GM23248 (cell line): ENCODE results near the gene VSTM2A. TPM values are rescaled to one million over a fixed set of nuclear protein-coding genes. Genes with fewer than 3 reads are reported as not detected.

Experiments
- DNase-seq: peaks from one replicate; pipeline ENCODE4 v3.0.0-alpha.2; 2015
- H2AFZ ChIP-seq: fragments of 200-600 bp; sonication (generic); 2 replicates; pipeline ENCODE4 v1.6.1; 2016; ENCODE audit warnings: antibody characterized with exemption
- H3F3A ChIP-seq: fragments of 200-600 bp; sonication (generic); 2 replicates; pipeline ENCODE4 v1.6.1; 2016; ENCODE audit warnings: mild to moderate bottlenecking, antibody characterized with exemption, mixed run types; ENCODE audit not compliant: insufficient read depth
- H3K27ac ChIP-seq: fragments of 200-600 bp; sonication (generic); 2 replicates; pipeline ENCODE4 v1.5.1; 2016; ENCODE audit warnings: mild to moderate bottlenecking
- H3K27me3 ChIP-seq: fragments of 200-600 bp; sonication (generic); replicated peaks from 2 replicates; pipeline ENCODE4 v1.6.1; 2016; ENCODE audit warnings: mild to moderate bottlenecking; ENCODE audit not compliant: insufficient read depth
- H3K36me3 ChIP-seq: fragments of 200-600 bp; sonication (generic); 2 replicates; pipeline ENCODE4 v1.6.1; 2016; ENCODE audit warnings: low read depth, mild to moderate bottlenecking
- H3K4me1 ChIP-seq: fragments of 200-600 bp; sonication (generic); 2 replicates; pipeline ENCODE4 v1.6.1; 2016; ENCODE audit warnings: mild to moderate bottlenecking; ENCODE audit not compliant: insufficient read depth
- H3K4me2 ChIP-seq: fragments of 200-600 bp; sonication (generic); one replicate; pipeline ENCODE4 v1.6.1; 2016; ENCODE audit warnings: mild to moderate bottlenecking; ENCODE audit not compliant: unreplicated experiment
- H3K4me3 ChIP-seq: fragments of 200-600 bp; sonication (generic); 2 replicates; pipeline ENCODE4 v1.5.1; 2016; ENCODE audit warnings: mild to moderate bottlenecking
- H3K79me2 ChIP-seq: fragments of 200-600 bp; sonication (generic); 2 replicates; pipeline ENCODE4 v1.6.1; 2016; ENCODE audit warnings: mild to moderate bottlenecking; ENCODE audit not compliant: insufficient read depth
- H3K9ac ChIP-seq: fragments of 200-600 bp; sonication (generic); 2 replicates; pipeline ENCODE4 v1.6.1; 2016; ENCODE audit warnings: mild to moderate bottlenecking
- H3K9me2 ChIP-seq: fragments of 200-600 bp; sonication (generic); 2 replicates; pipeline ENCODE4 v1.6.1; 2016; ENCODE audit warnings: mixed run types, mild to moderate bottlenecking, moderate library complexity; ENCODE audit not compliant: insufficient read depth
- H3K9me3 ChIP-seq: fragments of 200-600 bp; sonication (generic); one replicate; pipeline ENCODE4 v1.6.1; 2017; ENCODE audit warnings: low read depth
- H4K20me1 ChIP-seq: fragments of 200-600 bp; sonication (generic); 2 replicates; pipeline ENCODE4 v1.6.0; 2016; ENCODE audit not compliant: insufficient read depth
- EZH2 ChIP-seq: fragments of 200-600 bp; sonication (generic); IDR thresholded peaks from 2 replicates; pipeline ENCODE4 v1.6.1; 2018; ENCODE audit warnings: antibody characterized with exemption, mild to moderate bottlenecking; ENCODE audit not compliant: insufficient read depth, poor library complexity, severe bottlenecking
- EZH2phosphoT487 ChIP-seq: fragments of 200-600 bp; sonication (generic); IDR thresholded peaks from 2 replicates; pipeline ENCODE4 v1.6.1; 2018; ENCODE audit warnings: antibody characterized with exemption, moderate library complexity, mild to moderate bottlenecking, low read depth; ENCODE audit not compliant: insufficient read depth
- WGBS, 2 experiments: methylation state at CpG; one replicate each; pipeline ENCODE4 v1.1.6; 2015 to 2017; ENCODE audit warnings: low lambda C conversion rate in 2 of 2, low coverage in 1 of 2; ENCODE audit errors: missing lambda C conversion rate in 2 of 2; 5-methylcytosine and 5-hydroxymethylcytosine counted together
- in situ Hi-C: fragments of 300-500 bp; cut with MboI; formaldehyde crosslinking; loops from 2 replicates; pipeline ENCODE4 v1.15.0; 2020
- polyA plus RNA-seq: library from polyadenylated mRNA; unstranded; fragments of >200 nt; fragmentation: Nextera tagmentation; extraction: Ambion mirVana; gene quantifications from 2 replicates; pipeline ENCODE4 v1.2.1, GENCODE V29; 2016
- total RNA-seq: library from RNA; depleted of rRNA; stranded (reverse); fragments of >200 nt; shearing (Covaris generic); gene quantifications from 2 replicates; pipeline ENCODE4 v1.2.3, GENCODE V29; 2014

The VSTM2A gene
- total and polyA plus RNA-seq, 2 experiments from 2014 or later, result not detected

- in situ Hi-C loops, result no loop called here
- Histone ChIP-seq H4K20me1 (no peaks in the 10 kb centered on the region), H3K27ac (no peak overlapping the region), H3K9me3 (no peaks in the 10 kb centered on the region), H3K36me3 (no peaks in the 10 kb centered on the region), H3K4me1 (no peaks in the 10 kb centered on the region), H3K79me2 (no peaks in the 10 kb centered on the region), H3K9ac (no peak overlapping the region), H3K9me2 (no peaks in the 10 kb centered on the region), H3K4me2 (no peak overlapping the region), H3F3A (no peaks in the 10 kb centered on the region), H3K27me3 (peaks cover 40% of the 10 kb centered on the region), H3K4me3 (no peak overlapping the region), H2AFZ (no peak overlapping the region)
- WGBS, 2 experiments, result 3 to 7% methylated on average over 36 to 61 of the region's 80 CpGs
- TF ChIP-seq EZH2 (no peak), EZH2phosphoT487 (no peak)
- no peak for DNase-seq
These were observed 4.2 kb downstream of the VSTM2A start for GRCh38 chr7:54546081-54546985.

GRCh38 chr7:54546986-54547314 lies 4.8 kb downstream of the VSTM2A start:
- no peak overlapping the region for H2AFZ ChIP-seq

GRCh38 chr7:54550471-54550870 lies 8.3 kb downstream of the VSTM2A start:
- Histone ChIP-seq H3K27me3 (peaks cover 11% of the 10 kb centered on the region), H3K79me2 (no peaks in the 10 kb centered on the region), H2AFZ (no peak overlapping the region), H4K20me1 (no peaks in the 10 kb centered on the region), H3K9ac (no peak overlapping the region), H3K9me3 (no peaks in the 10 kb centered on the region), H3K36me3 (no peaks in the 10 kb centered on the region), H3K27ac (no peak overlapping the region), H3F3A (no peaks in the 10 kb centered on the region), H3K9me2 (no peaks in the 10 kb centered on the region), H3K4me1 (no peaks in the 10 kb centered on the region), H3K4me3 (no peak overlapping the region), H3K4me2 (no peak overlapping the region)
- no peak for DNase-seq
- TF ChIP-seq EZH2, result no peak
- no peak for TF ChIP-seq EZH2phosphoT487
- in situ Hi-C loops, result no loop called here
- 21 to 26% methylated on average over 3 of the region's 3 CpGs for WGBS, 2 experiments

More at GRCh38 chr7:54546986-54547314, 4.8 kb downstream of the VSTM2A start:
- Histone ChIP-seq H3K9ac (no peak overlapping the region), H3K9me3 (no peaks in the 10 kb centered on the region), H3F3A (no peaks in the 10 kb centered on the region), H3K27ac (no peak overlapping the region), H3K36me3 (no peaks in the 10 kb centered on the region), H3K9me2 (no peaks in the 10 kb centered on the region), H3K4me2 (no peak overlapping the region), H4K20me1 (no peaks in the 10 kb centered on the region), H3K4me1 (no peaks in the 10 kb centered on the region), H3K79me2 (no peaks in the 10 kb centered on the region), H3K4me3 (no peak overlapping the region), H3K27me3 (peaks cover 35% of the 10 kb centered on the region)
- in situ Hi-C loops, result no loop called here
- DNase-seq, result peak; percentile 2
- TF ChIP-seq EZH2 (no peak), EZH2phosphoT487 (no peak)
- WGBS, 2 experiments, result 0 to 4% methylated on average over 15 of the region's 15 CpGs

GRCh38 chr7:54556121-54556520 lies 13.9 kb downstream of the VSTM2A start:
- Histone ChIP-seq H3K4me2 (no peak overlapping the region), H3K36me3 (no peaks in the 10 kb centered on the region), H3K9me2 (no peaks in the 10 kb centered on the region), H3K9me3 (no peaks in the 10 kb centered on the region), H3K9ac (no peak overlapping the region), H4K20me1 (no peaks in the 10 kb centered on the region), H3K27ac (no peak overlapping the region), H3K4me1 (no peaks in the 10 kb centered on the region), H3K4me3 (no peak overlapping the region), H2AFZ (no peak overlapping the region), H3K27me3 (no peaks in the 10 kb centered on the region), H3F3A (no peaks in the 10 kb centered on the region), H3K79me2 (no peaks in the 10 kb centered on the region)
- DNase-seq, result no peak
- WGBS, 2 experiments, result 0 to 14% methylated on average over 1 of the region's 1 CpG
- in situ Hi-C loops, result no loop called here
- no peak for TF ChIP-seq EZH2phosphoT487
- TF ChIP-seq EZH2, result no peak
